Skeletal muscle satellite cell (primary cell): ENCODE measurements around the gene PRMT5.
"Not testable (repeated sequence)": the region's sequence is repeated elsewhere in the genome, so short reads cannot be mapped to it uniquely, and the experiment has no call there.

Source experiments
- H3K27me3 ChIP-seq: 2 replicates; pipeline ENCODE4 v1.7.0; 2013; ENCODE audit warnings: low read length; ENCODE audit not compliant: control insufficient read depth, insufficient read depth
- H3K36me3 ChIP-seq: 2 replicates; pipeline ENCODE4 v1.7.0; 2013; ENCODE audit warnings: mild to moderate bottlenecking, control low read depth, low read length; ENCODE audit not compliant: insufficient read depth
- H3K4me1 ChIP-seq: 2 replicates; pipeline ENCODE4 v1.7.0; 2013; ENCODE audit warnings: low read length; ENCODE audit not compliant: control insufficient read depth, insufficient read depth
- H3K4me2 ChIP-seq: 2 replicates; pipeline ENCODE4 v1.7.0; 2013; ENCODE audit warnings: mild to moderate bottlenecking, low read length
- H3K4me3 ChIP-seq: 2 replicates; pipeline ENCODE4 v1.7.0; 2013; ENCODE audit warnings: low read length
- H3K9ac ChIP-seq: 2 replicates; pipeline ENCODE4 v1.7.0; 2013; ENCODE audit warnings: mild to moderate bottlenecking, low read depth, low read length, moderate library complexity
- H3K9me3 ChIP-seq: replicated peaks from 2 replicates; pipeline ENCODE4 v1.7.0; 2013; ENCODE audit warnings: mild to moderate bottlenecking, control low read depth, low read length

Gene PRMT5

GRCh38 chr14:22965916-22966782, 37.0 kb upstream of the PRMT5 start:
- not testable (repeated sequence) for H3K36me3 ChIP-seq, H3K4me2 ChIP-seq, H3K9ac ChIP-seq, H3K9me3 ChIP-seq, H3K4me1 ChIP-seq, H3K4me3 ChIP-seq, H3K27me3 ChIP-seq

DNA sequence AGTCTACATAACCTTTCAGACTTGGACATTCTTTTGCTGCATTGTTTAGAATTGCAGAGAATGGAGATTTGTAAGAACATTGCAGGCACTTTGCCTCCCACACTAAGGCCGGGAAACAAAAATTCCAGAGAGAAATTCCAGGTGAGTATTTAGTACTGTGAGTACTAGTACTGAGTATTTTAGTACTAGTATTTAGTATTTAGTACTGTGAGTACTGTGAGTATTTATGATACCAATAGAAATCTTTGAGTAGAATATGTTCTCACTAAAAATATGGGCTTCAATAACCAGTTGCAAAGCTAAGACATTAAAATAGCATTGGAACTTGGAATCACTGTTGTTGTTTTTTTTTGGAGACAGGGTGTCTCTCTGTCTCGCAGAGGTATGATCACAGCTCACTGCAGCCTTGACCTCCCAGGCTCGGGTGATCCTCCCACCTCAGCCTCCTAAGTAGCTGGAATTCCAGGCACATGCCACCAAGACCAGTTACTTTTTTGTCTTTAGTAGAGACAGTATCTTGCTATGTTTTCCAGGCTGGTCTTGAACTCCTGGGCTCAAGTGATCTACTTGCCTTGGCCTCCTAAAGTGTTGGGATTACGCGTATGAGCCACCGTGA, 33.0 kb upstream of the PRMT5 start:
- no peak overlapping the region for H3K4me3 ChIP-seq
- no peaks in the 10 kb centered on the region for H3K4me1 ChIP-seq
- H3K27me3 ChIP-seq: no peaks in the 10 kb centered on the region
- H3K9ac ChIP-seq: no peak overlapping the region
- H3K36me3 ChIP-seq: no peaks in the 10 kb centered on the region
- H3K4me2 ChIP-seq: no peak overlapping the region
- H3K9me3 ChIP-seq: no peaks in the 10 kb centered on the region

GRCh38 chr14:22955702-22956569, 26.8 kb upstream of the PRMT5 start:
- H3K4me1 ChIP-seq: peaks cover 12% of the 10 kb centered on the region
- peak overlapping the region; percentile 85 for H3K9ac ChIP-seq
- no peaks in the 10 kb centered on the region for H3K27me3 ChIP-seq
- no peaks in the 10 kb centered on the region for H3K9me3 ChIP-seq
- peak overlapping the region; percentile 93 for H3K4me2 ChIP-seq
- H3K4me3 ChIP-seq: peak overlapping the region; percentile 76
- no peaks in the 10 kb centered on the region for H3K36me3 ChIP-seq

GRCh38 chr14:22952418-22952817, 23.2 kb upstream of the PRMT5 start:
- H3K27me3 ChIP-seq: no peaks in the 10 kb centered on the region
- H3K36me3 ChIP-seq: peaks cover 4% of the 10 kb centered on the region
- H3K9me3 ChIP-seq: no peaks in the 10 kb centered on the region
- no peak overlapping the region for H3K4me2 ChIP-seq
- peaks cover 12% of the 10 kb centered on the region for H3K4me1 ChIP-seq
- H3K4me3 ChIP-seq: no peak overlapping the region
- no peak overlapping the region for H3K9ac ChIP-seq

- peaks cover 12% of the 10 kb centered on the region for H3K4me1 ChIP-seq
- H3K27me3 ChIP-seq, H3K9me3 ChIP-seq, H3K4me3 ChIP-seq, H3K36me3 ChIP-seq, H3K9ac ChIP-seq, H3K4me2 ChIP-seq: not testable (repeated sequence)
These were observed 22.6 kb upstream of the PRMT5 start for GRCh38 chr14:22951795-22952194.

DNA sequence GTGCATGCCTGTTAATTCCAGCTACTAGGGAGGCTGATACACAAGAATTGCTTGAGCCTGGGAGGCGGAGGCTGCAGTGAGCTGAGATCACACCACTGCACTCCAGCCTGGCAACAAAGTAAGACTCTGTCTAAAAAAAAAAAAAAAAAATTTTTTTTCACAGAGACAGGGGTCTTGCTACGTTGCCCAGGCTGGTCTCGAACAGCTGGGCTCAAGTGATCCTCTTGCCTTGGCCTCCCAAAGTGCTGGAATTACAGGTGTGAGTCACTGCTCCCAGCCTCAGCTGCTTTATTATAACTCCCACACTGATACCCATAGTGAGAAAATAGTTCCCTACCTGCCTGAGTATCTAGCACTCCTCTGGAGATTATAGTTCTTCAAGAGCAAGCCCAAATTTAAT, 16.5 kb upstream of the PRMT5 start:
- Histone ChIP-seq H3K4me1 (no peaks in the 10 kb centered on the region), H3K4me2 (no peak overlapping the region), H3K36me3 (peaks cover 9% of the 10 kb centered on the region), H3K4me3 (no peak overlapping the region), H3K9me3 (no peaks in the 10 kb centered on the region), H3K27me3 (no peaks in the 10 kb centered on the region), H3K9ac (no peak overlapping the region)

DNA sequence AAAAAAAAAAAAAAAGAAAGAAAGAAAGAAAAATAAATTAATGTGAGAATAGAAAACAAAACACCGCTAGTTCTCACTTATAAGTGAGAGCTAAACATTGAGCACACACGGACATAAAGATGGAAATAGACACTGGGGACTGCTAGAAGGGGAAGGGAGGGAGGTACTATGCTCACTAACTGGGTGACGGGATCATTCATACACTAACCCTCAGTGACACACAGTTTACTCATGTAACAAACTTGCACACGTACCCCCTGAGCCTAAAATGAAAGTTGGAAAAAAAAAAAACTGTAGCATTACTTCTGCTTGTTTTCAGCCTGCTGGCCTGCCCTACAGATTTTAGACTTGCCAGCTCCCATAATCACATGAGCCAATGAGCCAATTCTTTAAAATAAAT, 10.5 kb upstream of the PRMT5 start:
- no peaks in the 10 kb centered on the region for H3K4me1 ChIP-seq
- H3K4me3 ChIP-seq: no peak overlapping the region
- H3K4me2 ChIP-seq: no peak overlapping the region
- no peak overlapping the region for H3K9ac ChIP-seq
- H3K36me3 ChIP-seq: no peaks in the 10 kb centered on the region
- no peaks in the 10 kb centered on the region for H3K27me3 ChIP-seq
- H3K9me3 ChIP-seq: no peaks in the 10 kb centered on the region

DNA sequence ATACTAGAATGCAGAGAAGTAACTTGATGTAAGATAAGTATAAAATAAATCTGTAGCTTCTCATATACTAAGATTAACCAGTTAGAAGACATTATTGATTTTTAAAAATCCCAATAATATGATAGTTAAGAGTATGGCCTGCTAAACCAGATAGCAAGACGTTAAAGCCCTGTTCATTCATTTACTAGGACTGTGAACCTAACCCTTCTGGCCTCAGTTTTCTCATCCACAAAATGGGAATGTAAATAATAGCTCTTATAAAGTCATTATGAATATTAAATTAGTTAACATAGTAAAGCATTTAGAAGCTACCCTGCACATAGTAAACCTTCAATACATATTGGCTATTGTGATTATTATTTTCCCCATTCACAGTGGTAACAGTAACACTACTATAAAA, 6.0 kb upstream of the PRMT5 start:
- no peak overlapping the region for H3K4me2 ChIP-seq
- H3K4me1 ChIP-seq: peaks cover 1% of the 10 kb centered on the region
- no peak overlapping the region for H3K4me3 ChIP-seq
- H3K9ac ChIP-seq: no peak overlapping the region
- no peaks in the 10 kb centered on the region for H3K9me3 ChIP-seq
- no peaks in the 10 kb centered on the region for H3K36me3 ChIP-seq
- H3K27me3 ChIP-seq: no peaks in the 10 kb centered on the region

- H3K4me3 ChIP-seq: no peak overlapping the region
- peaks cover 15% of the 10 kb centered on the region for H3K4me1 ChIP-seq
- no peak overlapping the region for H3K9ac ChIP-seq
- H3K27me3 ChIP-seq: no peaks in the 10 kb centered on the region
- no peaks in the 10 kb centered on the region for H3K9me3 ChIP-seq
- H3K4me2 ChIP-seq: no peak overlapping the region
- H3K36me3 ChIP-seq: no peaks in the 10 kb centered on the region
These were observed 3.0 kb upstream of the PRMT5 start for GRCh38 chr14:22932146-22932545.

DNA sequence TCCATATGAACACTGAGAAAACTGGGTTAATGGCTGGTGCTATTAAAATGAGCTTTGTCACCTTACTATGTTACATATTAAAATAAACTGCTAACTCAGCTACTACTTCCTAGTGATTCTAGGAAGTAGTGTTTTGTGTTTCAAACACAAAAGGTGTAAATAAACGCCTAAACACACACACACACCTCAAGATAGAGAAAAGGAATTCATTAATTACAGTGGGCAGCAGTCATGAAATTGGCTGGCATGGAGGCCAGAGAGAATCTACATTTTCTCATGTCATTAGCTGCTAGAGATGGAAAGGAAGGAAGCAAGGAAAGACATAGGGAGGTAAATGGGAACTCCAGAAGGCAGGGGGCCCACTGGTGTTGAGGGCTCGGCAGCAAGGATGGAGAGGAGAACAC, 787 bp upstream of the PRMT5 start:
- Histone ChIP-seq H3K36me3 (peaks cover 13% of the 10 kb centered on the region), H3K4me1 (peaks cover 24% of the 10 kb centered on the region), H3K27me3 (no peaks in the 10 kb centered on the region), H3K9me3 (no peaks in the 10 kb centered on the region), H3K9ac (peak overlapping the region; percentile 73), H3K4me3 (peak overlapping the region; percentile 72), H3K4me2 (peak overlapping the region; percentile 89)

GRCh38 chr14:22928237-22929103, 706 bp downstream of the PRMT5 start:
- Histone ChIP-seq H3K4me3 (peak overlapping the region; percentile 83), H3K4me2 (peak overlapping the region; percentile 92)

More at GRCh38 chr14:22928237-22929103, 706 bp downstream of the PRMT5 start:
- peaks cover 24% of the 10 kb centered on the region for H3K4me1 ChIP-seq
- peak overlapping the region; percentile 89 for H3K9ac ChIP-seq
- no peaks in the 10 kb centered on the region for H3K9me3 ChIP-seq
- no peaks in the 10 kb centered on the region for H3K27me3 ChIP-seq
- H3K36me3 ChIP-seq: peaks cover 26% of the 10 kb centered on the region
